Upper lobe of right lung (tissue), 1 donor: ENCODE results near the gene GRM7. TPM values are rescaled to one million over a fixed set of nuclear protein-coding genes. Genes with fewer than 3 reads are reported as not detected.

Experiments used
- ATAC-seq: fragments of 200-7000 bp; cut with Tn5 transposase; one replicate; pipeline ENCODE4 v1.9.1; 2020; ENCODE audit warnings: mild to moderate bottlenecking, moderate library complexity
- DNase-seq: peaks from one replicate; pipeline ENCODE4 v3.0.0-alpha.2; 2020
- H3K27ac ChIP-seq: fragments of 200-600 bp; one replicate; pipeline ENCODE4 v1.8.0; 2022
- H3K27me3 ChIP-seq: fragments of 200-600 bp; one replicate; pipeline ENCODE4 v1.8.0; 2022; ENCODE audit warnings: mild to moderate bottlenecking
- H3K36me3 ChIP-seq: fragments of 200-600 bp; one replicate; pipeline ENCODE4 v1.8.0; 2022
- H3K4me1 ChIP-seq: fragments of 200-600 bp; one replicate; pipeline ENCODE4 v1.8.0; 2022
- H3K4me3 ChIP-seq: fragments of 200-600 bp; one replicate; pipeline ENCODE4 v1.8.0; 2022; ENCODE audit warnings: mild to moderate bottlenecking
- H3K9me3 ChIP-seq: fragments of 200-600 bp; one replicate; pipeline ENCODE4 v1.8.0; 2022
- CTCF ChIP-seq: fragments of 200-600 bp; IDR thresholded peaks from one replicate; pipeline ENCODE4 v1.8.0; 2022; ENCODE audit warnings: antibody characterized with exemption
- intact Hi-C: fragments of 100-400 bp; cut with DNase I; formaldehyde crosslinking; loops from one replicate; pipeline ENCODE4 v1.11.0; 2022
- total RNA-seq: library from RNA; stranded (reverse); fragmentation: NEBNext Ultra II Directional; extraction: Animal tissue kit (Norgen Biotek cat#: 25700); gene quantifications from one replicate; pipeline ENCODE4 v1.2.1, GENCODE V29; 2021
- donor health status: DM: no; HTN: yes; CAD: no; lungs with severe emphysema.

The GRM7 gene
- total RNA-seq, 1 donor from 2014 or later: not detected

- TF ChIP-seq CTCF: no peak
- no peak for DNase-seq
- H3K27me3 ChIP-seq: no peaks in the 10 kb centered on the region
- no peak overlapping the region for H3K4me3 ChIP-seq
- intact Hi-C loops: no loop called here
- no peak overlapping the region for H3K27ac ChIP-seq
- H3K36me3 ChIP-seq: no peaks in the 10 kb centered on the region
- no peak for ATAC-seq
- no peaks in the 10 kb centered on the region for H3K4me1 ChIP-seq
- H3K9me3 ChIP-seq: no peaks in the 10 kb centered on the region
These were observed 467.4 kb downstream of the GRM7 start for GRCh38 chr3:7328339-7328738.

GRCh38 chr3:7332696-7333095 lies 471.8 kb downstream of the GRM7 start:
- ATAC-seq (no peak), DNase-seq (no peak)
- intact Hi-C loops: no loop called here
- H3K36me3 ChIP-seq: no peaks in the 10 kb centered on the region
- H3K9me3 ChIP-seq: no peaks in the 10 kb centered on the region
- H3K27me3 ChIP-seq: no peaks in the 10 kb centered on the region
- TF ChIP-seq CTCF: no peak
- H3K4me3 ChIP-seq: no peak overlapping the region
- no peak overlapping the region for H3K27ac ChIP-seq
- no peaks in the 10 kb centered on the region for H3K4me1 ChIP-seq

GRCh38 chr3:7333125-7333524 lies 472.2 kb downstream of the GRM7 start:
- no peak for ATAC-seq
- Histone ChIP-seq H3K4me1 (no peaks in the 10 kb centered on the region), H3K27ac (no peak overlapping the region), H3K4me3 (no peak overlapping the region), H3K27me3 (no peaks in the 10 kb centered on the region), H3K9me3 (no peaks in the 10 kb centered on the region), H3K36me3 (no peaks in the 10 kb centered on the region)
- TF ChIP-seq CTCF: no peak
- intact Hi-C loops: no loop called here
- no peak for DNase-seq

GRCh38 chr3:7340795-7341194 lies 479.9 kb downstream of the GRM7 start:
- ATAC-seq (no peak), DNase-seq (no peak)
- no peaks in the 10 kb centered on the region for H3K27me3 ChIP-seq
- no peaks in the 10 kb centered on the region for H3K9me3 ChIP-seq
- no peaks in the 10 kb centered on the region for H3K36me3 ChIP-seq
- no peak overlapping the region for H3K4me3 ChIP-seq
- intact Hi-C loops: no loop called here
- no peak for TF ChIP-seq CTCF
- no peaks in the 10 kb centered on the region for H3K4me1 ChIP-seq
- H3K27ac ChIP-seq: no peak overlapping the region

GRCh38 chr3:7346364-7346763 lies 485.4 kb downstream of the GRM7 start:
- no peak for TF ChIP-seq CTCF
- Histone ChIP-seq H3K27ac (no peak overlapping the region), H3K36me3 (no peaks in the 10 kb centered on the region), H3K9me3 (no peaks in the 10 kb centered on the region), H3K4me3 (no peak overlapping the region), H3K4me1 (no peaks in the 10 kb centered on the region), H3K27me3 (no peaks in the 10 kb centered on the region)
- intact Hi-C loops: no loop called here
- no peak for DNase-seq
- ATAC-seq: no peak

- H3K27me3 ChIP-seq: no peaks in the 10 kb centered on the region
- no peak overlapping the region for H3K4me3 ChIP-seq
- intact Hi-C loops: no loop called here
- ATAC-seq (no peak), DNase-seq (no peak)
- no peak for TF ChIP-seq CTCF
- no peaks in the 10 kb centered on the region for H3K9me3 ChIP-seq
- no peak overlapping the region for H3K27ac ChIP-seq
- no peaks in the 10 kb centered on the region for H3K36me3 ChIP-seq
- no peaks in the 10 kb centered on the region for H3K4me1 ChIP-seq
These were observed 496.2 kb downstream of the GRM7 start for GRCh38 chr3:7357101-7357500.
